ENCODE measurements around the gene TMEM198. TPM values are rescaled to one million over a fixed set of nuclear protein-coding genes. Genes with fewer than 3 reads are reported as not detected.

TMEM198 gene
- total and polyA plus RNA-seq, 9 of the 15 experiments (the other 6 are each of a cell fraction or from before 2014, with no cell fraction given) = 0.03 to 3.8 (median 1.0) TPM

- TF ChIP-seq REST (IDR thresholded peaks at IDR 0.05; ENCODE audit: borderline replicate concordance) (peak; percentile 99), REST (CRISPR knock-in tag; IDR thresholded peaks at IDR 0.05; ENCODE audit: low read depth) (peak; percentile 99), PBX2 (CRISPR knock-in tag; IDR thresholded peaks at IDR 0.05; ENCODE audit: low read depth) (peak; percentile 62), PBX2 (tag; conservative IDR thresholded peaks at IDR 0.05; ENCODE audit: low read depth) (no peak), HDAC3 (IDR thresholded peaks at IDR 0.05; ENCODE audit: borderline replicate concordance, partially characterized antibody) (no peak), ZKSCAN1 (IDR thresholded peaks at IDR 0.05; ENCODE audit: low read depth, low read length) (peak; percentile 11; the same call in 1 of the 2 replicates), HIVEP1 (CRISPR knock-in tag; IDR thresholded peaks at IDR 0.05) (no peak), ZNF584 (CRISPR knock-in tag; IDR thresholded peaks at IDR 0.05; ENCODE audit: low read depth) (no peak), ATF1 (CRISPR knock-in tag; IDR thresholded peaks at IDR 0.05) (peak; percentile 86), ATF1 (tag; IDR thresholded peaks at IDR 0.05) (peak; percentile 99), ESRRA (IDR thresholded peaks at IDR 0.05; ENCODE audit: borderline replicate concordance, low read depth) (0 out of 2 replicates have a peak, but pooled peaks have one; percentile 13), SIN3A (IDR thresholded peaks at IDR 0.05; ENCODE audit: borderline replicate concordance in 2 of 2, control insufficient read depth in 1 of 2, low read depth in 2 of 2, low read length in 2 of 2) (peak; percentile 42 to 71; a peak in 3 of 4 replicates)
Observed at GRCh38 chr2:219543596-219544358, at the start of gene TMEM198, which contains the start of gene CHPF (continued).

All from K562 (cell line).